Activated CD8-positive, alpha-beta memory T cell treated with anti-CD3 and anti-CD28 coated beads for 48 hours (primary cell): ENCODE data around the gene SCLY.

Experiments
- DNase-seq, 3 experiments: peaks; one replicate each; pipeline ENCODE4 v3.0.0-alpha.2; 2020; ENCODE audit warnings: low read depth in 2 of 3, low spot score in 2 of 3

The SCLY gene

GRCh38 chr2:238124488-238125126 lies 63.8 kb downstream of the SCLY start:
- DNase-seq, result no peak

- DNase-seq, result no peak
Measured at GRCh38 chr2:238125127-238125885, 64.5 kb downstream of the SCLY start.

- no peak for DNase-seq
Measured at GRCh38 chr2:238126338-238126737, 65.5 kb downstream of the SCLY start.

GRCh38 chr2:238126775-238127164 lies 66.0 kb downstream of the SCLY start:
- no peak for DNase-seq

- no peak for DNase-seq
Measured at GRCh38 chr2:238127165-238128060, 66.6 kb downstream of the SCLY start.

GRCh38 chr2:238128061-238128440 lies 67.2 kb downstream of the SCLY start:
- DNase-seq, result no peak

- DNase-seq, result no peak
Measured at GRCh38 chr2:238128534-238129001, 67.8 kb downstream of the SCLY start.

- no peak for DNase-seq
Measured at GRCh38 chr2:238129166-238130010, 68.6 kb downstream of the SCLY start.

GRCh38 chr2:238130111-238130695 lies 69.4 kb downstream of the SCLY start:
- no peak for DNase-seq

- DNase-seq, result no peak
Measured at GRCh38 chr2:238130696-238131628, 70.2 kb downstream of the SCLY start.

- DNase-seq, result no peak
Measured at GRCh38 chr2:238131761-238132462, 71.1 kb downstream of the SCLY start.

- no peak for DNase-seq
Measured at GRCh38 chr2:238132463-238133450, 72.0 kb downstream of the SCLY start.

- DNase-seq, result no peak
Measured at GRCh38 chr2:238133499-238134392, 72.9 kb downstream of the SCLY start.

- no peak for DNase-seq
Measured at GRCh38 chr2:238134393-238134785, 73.6 kb downstream of the SCLY start.

GRCh38 chr2:238135601-238136150 lies 74.9 kb downstream of the SCLY start:
- no peak for DNase-seq

GRCh38 chr2:238136820-238137537 lies 76.2 kb downstream of the SCLY start:
- DNase-seq, result no peak
